ENCODE results near the gene CTNNA3. TPM values are rescaled to one million over a fixed set of nuclear protein-coding genes. Genes with fewer than 3 reads are reported as not detected.

The CTNNA3 gene
- total RNA-seq, 1 donor from 2014 or later, result 0.30 TPM

DNA sequence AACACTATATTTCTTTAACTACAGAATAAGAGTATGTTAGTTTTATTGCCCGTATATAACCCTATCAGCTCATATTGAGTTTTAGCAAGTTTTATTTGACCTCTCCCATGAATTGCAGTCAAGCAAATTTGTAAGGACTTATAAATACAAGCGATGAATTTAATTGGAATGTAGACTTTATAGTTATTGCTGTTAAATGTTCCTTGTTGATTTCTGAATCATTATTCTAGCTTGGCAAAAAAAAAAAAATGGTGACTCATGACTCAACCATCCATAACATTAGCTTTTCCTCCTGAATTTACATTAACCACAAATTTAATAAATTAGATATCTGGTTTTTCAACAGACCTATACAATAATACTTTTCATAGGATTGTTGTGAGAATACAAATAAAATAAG lies 1104.1 kb downstream of the CTNNA3 start:
- Mint-ChIP-seq H3K27ac (ENCODE audit: unreplicated experiment) (no peak overlapping the region), H3K36me3 (ENCODE audit: unreplicated experiment) (no peaks in the 10 kb centered on the region), H3K27me3 (ENCODE audit: unreplicated experiment) (no peaks in the 10 kb centered on the region), H3K4me1 (ENCODE audit: unreplicated experiment) (peaks cover 18% of the 10 kb centered on the region), H3K9me3 (ENCODE audit: unreplicated experiment) (peaks cover 8% of the 10 kb centered on the region), H3K4me3 (ENCODE audit: unreplicated experiment) (no peak overlapping the region)
- DNase-seq (ENCODE audit: extremely low spot score, unreplicated experiment), result no peak
- TF ChIP-seq, protein P1, sequence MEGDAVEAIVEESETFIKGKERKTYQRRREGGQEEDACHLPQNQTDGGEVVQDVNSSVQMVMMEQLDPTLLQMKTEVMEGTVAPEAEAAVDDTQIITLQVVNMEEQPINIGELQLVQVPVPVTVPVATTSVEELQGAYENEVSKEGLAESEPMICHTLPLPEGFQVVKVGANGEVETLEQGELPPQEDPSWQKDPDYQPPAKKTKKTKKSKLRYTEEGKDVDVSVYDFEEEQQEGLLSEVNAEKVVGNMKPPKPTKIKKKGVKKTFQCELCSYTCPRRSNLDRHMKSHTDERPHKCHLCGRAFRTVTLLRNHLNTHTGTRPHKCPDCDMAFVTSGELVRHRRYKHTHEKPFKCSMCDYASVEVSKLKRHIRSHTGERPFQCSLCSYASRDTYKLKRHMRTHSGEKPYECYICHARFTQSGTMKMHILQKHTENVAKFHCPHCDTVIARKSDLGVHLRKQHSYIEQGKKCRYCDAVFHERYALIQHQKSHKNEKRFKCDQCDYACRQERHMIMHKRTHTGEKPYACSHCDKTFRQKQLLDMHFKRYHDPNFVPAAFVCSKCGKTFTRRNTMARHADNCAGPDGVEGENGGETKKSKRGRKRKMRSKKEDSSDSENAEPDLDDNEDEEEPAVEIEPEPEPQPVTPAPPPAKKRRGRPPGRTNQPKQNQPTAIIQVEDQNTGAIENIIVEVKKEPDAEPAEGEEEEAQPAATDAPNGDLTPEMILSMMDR (IDR thresholded peaks at IDR 0.05), result no peak

GRCh38 chr10:66587680-66588050 lies 1108.3 kb downstream of the CTNNA3 start:
- peaks cover 18% of the 10 kb centered on the region for H3K4me1 Mint-ChIP-seq (ENCODE audit: unreplicated experiment)

DNA sequence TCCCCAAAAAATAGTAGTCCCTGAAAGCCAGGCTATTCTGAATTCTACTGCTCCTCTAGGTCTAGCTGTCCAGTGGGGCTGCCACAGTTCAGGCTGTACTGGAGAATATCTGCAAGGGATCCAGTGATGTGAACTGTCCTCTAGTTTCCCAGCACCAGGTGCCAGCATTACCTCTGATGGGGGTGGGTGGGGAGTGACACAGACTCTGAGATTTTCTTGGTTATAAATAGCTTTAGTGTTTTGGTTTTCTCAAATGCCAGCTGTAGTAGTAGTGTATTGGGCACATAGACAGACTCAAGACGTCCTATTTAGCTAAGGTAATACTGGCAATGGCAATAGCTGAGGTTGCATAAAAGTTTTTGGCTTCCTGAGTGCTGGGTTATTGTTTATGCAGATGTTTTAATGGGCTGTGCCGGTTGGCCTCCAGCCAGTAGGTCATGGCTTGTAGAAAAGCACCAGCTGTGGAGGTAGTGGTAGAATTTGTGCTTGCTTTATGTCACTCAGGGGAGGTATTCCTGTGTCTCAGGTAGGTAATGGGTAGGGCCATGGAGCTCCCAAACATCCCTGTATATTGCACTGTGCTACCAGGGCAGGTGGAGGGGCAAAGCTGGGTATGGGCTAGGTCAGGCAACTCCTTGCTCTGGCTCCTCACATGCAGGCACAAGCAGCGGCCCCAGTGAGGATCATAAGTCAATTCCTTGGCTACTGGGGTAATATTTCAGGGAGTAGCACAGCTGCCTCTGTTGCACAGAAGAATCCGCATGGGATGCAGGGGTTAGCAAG lies 1108.9 kb downstream of the CTNNA3 start:
- peaks cover 16% of the 10 kb centered on the region for H3K27me3 Mint-ChIP-seq (ENCODE audit: unreplicated experiment)
- TF ChIP-seq, protein P1 (IDR thresholded peaks at IDR 0.05), result no peak
- no peak overlapping the region for H3K4me3 Mint-ChIP-seq (ENCODE audit: unreplicated experiment)
- H3K27ac Mint-ChIP-seq (ENCODE audit: unreplicated experiment), result no peak overlapping the region
- peaks cover 1% of the 10 kb centered on the region for H3K36me3 Mint-ChIP-seq (ENCODE audit: unreplicated experiment)
- no peak for DNase-seq (ENCODE audit: extremely low spot score, unreplicated experiment)
- peaks cover 6% of the 10 kb centered on the region for H3K9me3 Mint-ChIP-seq (ENCODE audit: unreplicated experiment)
- H3K4me1 Mint-ChIP-seq (ENCODE audit: unreplicated experiment), result peaks cover 12% of the 10 kb centered on the region

More at GRCh38 chr10:66587680-66588050, 1108.3 kb downstream of the CTNNA3 start:
- H3K36me3 Mint-ChIP-seq (ENCODE audit: unreplicated experiment), result peaks cover 1% of the 10 kb centered on the region
- H3K27ac Mint-ChIP-seq (ENCODE audit: unreplicated experiment), result no peak overlapping the region
- H3K9me3 Mint-ChIP-seq (ENCODE audit: unreplicated experiment), result peaks cover 6% of the 10 kb centered on the region
- peaks cover 16% of the 10 kb centered on the region for H3K27me3 Mint-ChIP-seq (ENCODE audit: unreplicated experiment)
- TF ChIP-seq, protein P1 (IDR thresholded peaks at IDR 0.05), result no peak
- no peak for DNase-seq (ENCODE audit: extremely low spot score, unreplicated experiment)
- no peak overlapping the region for H3K4me3 Mint-ChIP-seq (ENCODE audit: unreplicated experiment)

- no peak for DNase-seq (ENCODE audit: extremely low spot score, unreplicated experiment)
- TF ChIP-seq, protein P1 (IDR thresholded peaks at IDR 0.05), result no peak
- Mint-ChIP-seq H3K36me3 (ENCODE audit: unreplicated experiment) (peaks cover 1% of the 10 kb centered on the region), H3K4me3 (ENCODE audit: unreplicated experiment) (no peak overlapping the region), H3K9me3 (ENCODE audit: unreplicated experiment) (peaks cover 6% of the 10 kb centered on the region), H3K27ac (ENCODE audit: unreplicated experiment) (no peak overlapping the region), H3K27me3 (ENCODE audit: unreplicated experiment) (peaks cover 19% of the 10 kb centered on the region), H3K4me1 (ENCODE audit: unreplicated experiment) (peaks cover 2% of the 10 kb centered on the region)
Observed at GRCh38 chr10:66586073-66586472, 1109.9 kb downstream of the CTNNA3 start.

- H3K27ac Mint-ChIP-seq (ENCODE audit: unreplicated experiment), result no peak overlapping the region
- peaks cover 2% of the 10 kb centered on the region for H3K36me3 Mint-ChIP-seq (ENCODE audit: unreplicated experiment)
- H3K27me3 Mint-ChIP-seq (ENCODE audit: unreplicated experiment), result peaks cover 1% of the 10 kb centered on the region
- no peak for DNase-seq (ENCODE audit: extremely low spot score, unreplicated experiment)
- TF ChIP-seq, protein P1 (IDR thresholded peaks at IDR 0.05), result no peak
- peaks cover 9% of the 10 kb centered on the region for H3K4me1 Mint-ChIP-seq (ENCODE audit: unreplicated experiment)
- no peak overlapping the region for H3K4me3 Mint-ChIP-seq (ENCODE audit: unreplicated experiment)
- peaks cover 18% of the 10 kb centered on the region for H3K9me3 Mint-ChIP-seq (ENCODE audit: unreplicated experiment)
Observed at GRCh38 chr10:66575251-66575855, 1120.6 kb downstream of the CTNNA3 start.
